Loucy (cell line): ENCODE data around the gene TEN1.
"Not testable (repeated sequence)": the region's sequence is repeated elsewhere in the genome, so short reads cannot be mapped to it uniquely, and the experiment has no call there.

Source experiments
- H2AFZ ChIP-seq: fragments of 200-600 bp; sonication (generic); 2 replicates; pipeline ENCODE4 v1.6.0; 2016; ENCODE audit warnings: antibody characterized with exemption, mild to moderate bottlenecking, low read length, moderate library complexity
- H3F3A ChIP-seq: fragments of 200-600 bp; 2 replicates; pipeline ENCODE4 v1.6.0; 2016; ENCODE audit warnings: antibody characterized with exemption, low read depth, mild to moderate bottlenecking
- H3K27me3 ChIP-seq: fragments of 200-600 bp; sonication (generic); 2 replicates; pipeline ENCODE4 v1.6.1; 2014; ENCODE audit warnings: low read length, mild to moderate bottlenecking; ENCODE audit not compliant: insufficient read depth, poor library complexity, severe bottlenecking
- H3K36me3 ChIP-seq: fragments of 200-600 bp; sonication (generic); 2 replicates; pipeline ENCODE4 v1.6.1; 2016; ENCODE audit warnings: low read length; ENCODE audit not compliant: insufficient read depth
- H3K4me1 ChIP-seq: fragments of 200-600 bp; sonication (generic); 2 replicates; pipeline ENCODE4 v1.5.1; 2014; ENCODE audit warnings: low read length, mild to moderate bottlenecking; ENCODE audit not compliant: insufficient read depth, poor library complexity, severe bottlenecking
- H3K4me2 ChIP-seq: fragments of 200-600 bp; sonication (generic); 2 replicates; pipeline ENCODE4 v1.6.0; 2014; ENCODE audit warnings: antibody characterized with exemption, low read length, low read depth, mild to moderate bottlenecking; ENCODE audit not compliant: poor library complexity, severe bottlenecking
- H3K4me3 ChIP-seq: fragments of 200-600 bp; sonication (generic); 2 replicates; pipeline ENCODE4 v1.5.1; 2014; ENCODE audit warnings: low read length, mild to moderate bottlenecking, mixed read lengths; ENCODE audit not compliant: poor library complexity, severe bottlenecking
- H3K79me2 ChIP-seq: fragments of 200-600 bp; sonication (generic); 2 replicates; pipeline ENCODE4 v1.6.1; 2014; ENCODE audit warnings: low read length; ENCODE audit not compliant: insufficient read depth
- H3K9ac ChIP-seq: fragments of 200-600 bp; sonication (generic); 2 replicates; pipeline ENCODE4 v1.6.0; 2014; ENCODE audit warnings: mild to moderate bottlenecking, low read depth, low read length, moderate library complexity; ENCODE audit not compliant: poor library complexity, severe bottlenecking
- H3K9me2 ChIP-seq: fragments of 200-600 bp; sonication (generic); replicated peaks from 2 replicates; pipeline ENCODE4 v1.6.1; 2016; ENCODE audit warnings: low read depth, low read length, mixed read lengths
- H3K9me3 ChIP-seq: fragments of 200-600 bp; sonication (generic); 2 replicates; pipeline ENCODE4 v1.6.1; 2014; ENCODE audit warnings: mild to moderate bottlenecking, antibody characterized with exemption, low read length, low read depth; ENCODE audit not compliant: insufficient read depth
- H4K20me1 ChIP-seq: fragments of 200-600 bp; sonication (generic); 2 replicates; pipeline ENCODE4 v1.6.0; 2014; ENCODE audit warnings: antibody characterized with exemption, low read length, mild to moderate bottlenecking; ENCODE audit not compliant: insufficient read depth, poor library complexity, severe bottlenecking
- CTCF ChIP-seq: fragments of 200-600 bp; sonication (generic); conservative IDR thresholded peaks from 2 replicates; pipeline ENCODE4 v1.5.1; 2014; ENCODE audit warnings: mild to moderate bottlenecking, antibody characterized with exemption, low read length
- EZH2phosphoT487 ChIP-seq: fragments of 200-600 bp; IDR thresholded peaks from 2 replicates; pipeline ENCODE4 v1.6.1; 2018; ENCODE audit warnings: antibody characterized with exemption, mild to moderate bottlenecking, moderate library complexity, borderline replicate concordance

Gene TEN1

GRCh38 chr17:75970626-75971025, 8.4 kb upstream of the TEN1 start:
- Histone ChIP-seq H3K9me3 (no peaks in the 10 kb centered on the region), H4K20me1 (no peaks in the 10 kb centered on the region), H3K4me2 (no peak overlapping the region), H3F3A (no peaks in the 10 kb centered on the region; the same call in 1 of the 2 replicates), H3K9ac (no peak overlapping the region), H3K9me2 (no peaks in the 10 kb centered on the region), H2AFZ (no peak overlapping the region), H3K36me3 (no peaks in the 10 kb centered on the region), H3K79me2 (peaks cover 7% of the 10 kb centered on the region; the same call in 1 of the 2 replicates), H3K4me1 (peaks cover 15% of the 10 kb centered on the region), H3K27me3 (no peaks in the 10 kb centered on the region), H3K4me3 (no peak overlapping the region)
- TF ChIP-seq EZH2phosphoT487: no peak
- TF ChIP-seq CTCF: no peak

- not testable (repeated sequence) for H3K9me2 ChIP-seq, H3K36me3 ChIP-seq, H3K9me3 ChIP-seq, H3F3A ChIP-seq, H3K4me3 ChIP-seq, H3K27me3 ChIP-seq, H2AFZ ChIP-seq, H4K20me1 ChIP-seq
- Histone ChIP-seq H3K9ac (peak overlapping the region; percentile 39), H3K79me2 (peaks cover 42% of the 10 kb centered on the region), H3K4me2 (peak overlapping the region; percentile 56), H3K4me1 (peaks cover 37% of the 10 kb centered on the region)
Measured at GRCh38 chr17:75975187-75975586, 3.9 kb upstream of the TEN1 start.

GRCh38 chr17:75975757-75976174, 3.3 kb upstream of the TEN1 start:
- TF ChIP-seq CTCF (no peak), EZH2phosphoT487 (no peak)
- Histone ChIP-seq H3K9me3 (no peaks in the 10 kb centered on the region), H3F3A (no peaks in the 10 kb centered on the region; the same call in 1 of the 2 replicates), H3K4me3 (peak overlapping the region; percentile 48), H3K9ac (peak overlapping the region; percentile 39), H3K9me2 (no peaks in the 10 kb centered on the region), H3K36me3 (no peaks in the 10 kb centered on the region), H3K79me2 (peaks cover 48% of the 10 kb centered on the region), H3K4me2 (peak overlapping the region; percentile 56), H3K4me1 (peaks cover 40% of the 10 kb centered on the region), H4K20me1 (peaks cover 6% of the 10 kb centered on the region), H3K27me3 (no peaks in the 10 kb centered on the region), H2AFZ (no peak overlapping the region)

GRCh38 chr17:75976175-75976848, 2.7 kb upstream of the TEN1 start:
- H3K36me3 ChIP-seq: no peaks in the 10 kb centered on the region
- H3K4me1 ChIP-seq: peaks cover 46% of the 10 kb centered on the region

More at GRCh38 chr17:75976175-75976848, 2.7 kb upstream of the TEN1 start:
- H3K9me3 ChIP-seq: no peaks in the 10 kb centered on the region
- TF ChIP-seq EZH2phosphoT487 (no peak), CTCF (no peak)
- H3K9me2 ChIP-seq: no peaks in the 10 kb centered on the region
- H3K79me2 ChIP-seq: peaks cover 53% of the 10 kb centered on the region
- no peaks in the 10 kb centered on the region; the same call in 1 of the 2 replicates for H3F3A ChIP-seq
- H3K9ac ChIP-seq: peak overlapping the region; percentile 39
- peaks cover 6% of the 10 kb centered on the region for H4K20me1 ChIP-seq
- peak overlapping the region; percentile 48 for H3K4me3 ChIP-seq
- H3K4me2 ChIP-seq: peak overlapping the region; percentile 56
- H2AFZ ChIP-seq: no peak overlapping the region
- no peaks in the 10 kb centered on the region for H3K27me3 ChIP-seq
